ENCODE measurements around the gene GLYATL2. TPM values are rescaled to one million over a fixed set of nuclear protein-coding genes. Genes with fewer than 3 reads are reported as not detected.

Gene GLYATL2, protein sequence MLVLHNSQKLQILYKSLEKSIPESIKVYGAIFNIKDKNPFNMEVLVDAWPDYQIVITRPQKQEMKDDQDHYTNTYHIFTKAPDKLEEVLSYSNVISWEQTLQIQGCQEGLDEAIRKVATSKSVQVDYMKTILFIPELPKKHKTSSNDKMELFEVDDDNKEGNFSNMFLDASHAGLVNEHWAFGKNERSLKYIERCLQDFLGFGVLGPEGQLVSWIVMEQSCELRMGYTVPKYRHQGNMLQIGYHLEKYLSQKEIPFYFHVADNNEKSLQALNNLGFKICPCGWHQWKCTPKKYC
- total RNA-seq (not detected), total RNA-seq (0 to 0.24 (median 0) reads per million in 172 experiments)
- polyA plus RNA-seq (2013, experiment 1 of 2): 0.05 TPM
- polyA plus RNA-seq (2013, experiment 2 of 2): not detected

DNA sequence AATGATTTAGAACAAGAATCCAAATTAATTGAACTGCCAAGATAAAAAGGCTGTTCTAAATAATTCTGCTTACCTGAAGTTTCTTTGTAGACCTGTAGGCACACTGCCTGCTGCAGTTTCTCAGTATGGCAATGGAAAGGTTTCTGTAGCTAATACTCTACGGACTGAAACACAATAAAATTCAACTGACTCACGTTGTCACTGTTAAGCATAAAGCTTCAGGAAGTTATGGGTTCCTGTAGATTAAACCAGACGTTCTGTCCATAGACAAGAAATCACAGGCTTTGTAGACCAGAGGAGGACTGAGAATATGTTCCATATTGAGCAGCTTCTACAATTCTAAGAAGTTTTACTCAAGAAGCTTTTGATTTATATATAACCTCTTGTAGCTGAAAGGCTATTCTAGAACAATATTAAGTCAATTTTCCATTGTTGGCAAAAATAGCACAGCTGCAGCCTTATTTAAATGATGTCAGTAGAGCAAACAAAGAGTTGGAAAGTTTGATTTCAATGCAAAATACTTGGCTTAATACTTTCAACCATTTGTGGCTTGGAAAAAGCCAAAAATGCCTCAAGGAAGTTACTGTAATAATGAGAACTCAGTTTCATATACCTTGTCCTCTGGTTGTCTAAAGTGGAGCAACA is at the start of gene GLYATL2:
Gene GLYATL2, minus strand, starts transcription at position 344 of the 645 bp plus-strand sequence. CDS start 5,092 bp downstream, outside the sequence.
- ATAC-seq (ENCODE audit: poor library complexity) (no peak), DNase-seq (no peak)
- H3K9me3 ChIP-seq (ENCODE audit: control insufficient read depth in 1 of 2, insufficient read depth in 1 of 2, low read length in 2 of 2): no peaks in the 10 kb centered on the region
- H3K4me1 Mint-ChIP-seq (ENCODE audit: low read depth): no peaks in the 10 kb centered on the region
- no peaks in the 10 kb centered on the region for H3K9me3 Mint-ChIP-seq
- intact Hi-C loops (cut with DNase I, micrococcal nuclease): no loop called here
- no peak within 1 kb of the TSS for H3K27ac ChIP-seq (ENCODE audit: low read depth in 1 of 2, low read length in 2 of 2)
- H3K4me1 ChIP-seq (ENCODE audit: insufficient read depth, low read length): no peaks in the 10 kb centered on the region
- ChIA-PET POLR2A (no interaction called here), CTCF (no interaction called here)
- TF ChIP-seq, protein P1, sequence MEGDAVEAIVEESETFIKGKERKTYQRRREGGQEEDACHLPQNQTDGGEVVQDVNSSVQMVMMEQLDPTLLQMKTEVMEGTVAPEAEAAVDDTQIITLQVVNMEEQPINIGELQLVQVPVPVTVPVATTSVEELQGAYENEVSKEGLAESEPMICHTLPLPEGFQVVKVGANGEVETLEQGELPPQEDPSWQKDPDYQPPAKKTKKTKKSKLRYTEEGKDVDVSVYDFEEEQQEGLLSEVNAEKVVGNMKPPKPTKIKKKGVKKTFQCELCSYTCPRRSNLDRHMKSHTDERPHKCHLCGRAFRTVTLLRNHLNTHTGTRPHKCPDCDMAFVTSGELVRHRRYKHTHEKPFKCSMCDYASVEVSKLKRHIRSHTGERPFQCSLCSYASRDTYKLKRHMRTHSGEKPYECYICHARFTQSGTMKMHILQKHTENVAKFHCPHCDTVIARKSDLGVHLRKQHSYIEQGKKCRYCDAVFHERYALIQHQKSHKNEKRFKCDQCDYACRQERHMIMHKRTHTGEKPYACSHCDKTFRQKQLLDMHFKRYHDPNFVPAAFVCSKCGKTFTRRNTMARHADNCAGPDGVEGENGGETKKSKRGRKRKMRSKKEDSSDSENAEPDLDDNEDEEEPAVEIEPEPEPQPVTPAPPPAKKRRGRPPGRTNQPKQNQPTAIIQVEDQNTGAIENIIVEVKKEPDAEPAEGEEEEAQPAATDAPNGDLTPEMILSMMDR (IDR thresholded peaks at IDR 0.05): no peak
- no peak within 1 kb of the TSS for H3K4me3 Mint-ChIP-seq
- peaks cover 17% of the 10 kb centered on the region for H3K27me3 Mint-ChIP-seq
- no peaks in the 10 kb centered on the region for H3K36me3 ChIP-seq (ENCODE audit: insufficient read depth, low read length)
- H3K27ac Mint-ChIP-seq: no peak within 1 kb of the TSS
- no peaks in the 10 kb centered on the region for H3K36me3 Mint-ChIP-seq (ENCODE audit: low read depth)
- no peaks in the 10 kb centered on the region for H3K27me3 ChIP-seq (ENCODE audit: control insufficient read depth in 1 of 2, insufficient read depth in 2 of 2, low read length in 2 of 2)
- no peak within 1 kb of the TSS for H3K4me3 ChIP-seq (ENCODE audit: low read length)

DNA sequence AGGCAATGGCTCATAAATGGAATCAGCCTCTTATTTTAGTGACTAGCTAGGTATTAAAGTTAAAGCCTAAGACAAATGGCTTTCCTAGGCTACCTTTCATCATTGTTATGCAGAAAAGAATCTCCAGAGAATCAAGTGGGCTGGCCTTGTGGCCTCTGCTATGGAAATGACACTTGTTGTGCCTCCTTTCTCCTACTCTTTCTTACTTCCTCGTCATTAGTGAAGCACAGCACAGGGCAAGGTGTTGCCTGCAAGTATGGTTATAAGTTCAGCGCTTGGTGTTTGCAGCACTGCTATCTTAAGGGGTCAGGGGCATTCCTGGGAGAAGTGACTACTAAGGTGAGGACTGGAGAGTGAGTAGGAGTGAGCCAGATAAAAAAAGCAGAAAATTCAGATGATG is 49.4 kb upstream of the GLYATL2 start:
- intact Hi-C loops (cut with DNase I, micrococcal nuclease): no loop called here
- H3K36me3 Mint-ChIP-seq (ENCODE audit: low read depth): no peaks in the 10 kb centered on the region
- DNase-seq: no peak
- ChIA-PET POLR2A (no interaction called here), CTCF (no interaction called here)
- Histone ChIP-seq H3K4me3 (ENCODE audit: low read length) (no peak overlapping the region), H3K4me1 (ENCODE audit: insufficient read depth, low read length) (no peaks in the 10 kb centered on the region), H3K27ac (ENCODE audit: low read depth in 1 of 2, low read length in 2 of 2) (no peak overlapping the region), H3K27me3 (ENCODE audit: control insufficient read depth in 1 of 2, insufficient read depth in 2 of 2, low read length in 2 of 2) (peaks cover 0 to 4% of the 10 kb centered on the region in 2 experiments), H3K9me3 (ENCODE audit: control insufficient read depth in 1 of 2, insufficient read depth in 1 of 2, low read length in 2 of 2) (no peaks in the 10 kb centered on the region), H3K36me3 (ENCODE audit: insufficient read depth, low read length) (no peaks in the 10 kb centered on the region)
- H3K9me3 Mint-ChIP-seq: no peaks in the 10 kb centered on the region
- no peak overlapping the region for H3K4me3 Mint-ChIP-seq
- TF ChIP-seq, protein P1 (IDR thresholded peaks at IDR 0.05): no peak
- no peaks in the 10 kb centered on the region for H3K4me1 Mint-ChIP-seq (ENCODE audit: low read depth)
- no peak for ATAC-seq (ENCODE audit: poor library complexity)
- no peak overlapping the region for H3K27ac Mint-ChIP-seq
- peaks cover 21% of the 10 kb centered on the region for H3K27me3 Mint-ChIP-seq

DNA sequence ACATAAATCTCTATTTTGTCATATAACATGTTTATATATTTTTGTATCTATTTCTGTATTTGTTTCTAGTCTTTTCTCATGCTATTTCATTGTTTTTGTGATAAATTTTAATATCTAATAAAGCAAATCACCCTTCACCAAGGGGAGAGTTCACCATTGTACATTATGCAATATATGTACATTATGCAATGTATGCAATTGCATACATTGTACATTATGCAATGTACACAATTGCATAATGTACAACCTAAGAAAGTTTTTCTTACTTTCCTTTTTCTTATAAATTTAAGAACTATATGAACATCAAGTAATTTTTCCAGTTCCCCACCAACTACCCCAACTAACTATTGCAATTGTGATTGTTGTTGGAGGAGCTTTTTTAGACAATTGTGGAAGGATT is 44.1 kb upstream of the GLYATL2 start:
- H3K9me3 Mint-ChIP-seq: no peaks in the 10 kb centered on the region
- H3K27ac Mint-ChIP-seq: no peak overlapping the region
- H3K27me3 Mint-ChIP-seq: peaks cover 23% of the 10 kb centered on the region
- POLR2A ChIA-PET: no interaction called here
- peaks cover 0 to 4% of the 10 kb centered on the region in 2 experiments for H3K27me3 ChIP-seq (ENCODE audit: control insufficient read depth in 1 of 2, insufficient read depth in 2 of 2, low read length in 2 of 2)
- H3K4me1 Mint-ChIP-seq (ENCODE audit: low read depth): no peaks in the 10 kb centered on the region
- H3K36me3 ChIP-seq (ENCODE audit: insufficient read depth, low read length): no peaks in the 10 kb centered on the region
- no peak overlapping the region for H3K4me3 Mint-ChIP-seq
- ATAC-seq (ENCODE audit: poor library complexity): no peak
- H3K36me3 Mint-ChIP-seq (ENCODE audit: low read depth): no peaks in the 10 kb centered on the region
- CTCF ChIA-PET: no interaction called here
- no peak overlapping the region for H3K27ac ChIP-seq (ENCODE audit: low read depth in 1 of 2, low read length in 2 of 2)
- TF ChIP-seq, protein P1 (IDR thresholded peaks at IDR 0.05): no peak
- no peaks in the 10 kb centered on the region for H3K9me3 ChIP-seq (ENCODE audit: control insufficient read depth in 1 of 2, insufficient read depth in 1 of 2, low read length in 2 of 2)
- DNase-seq: no peak
- intact Hi-C loops (cut with DNase I, micrococcal nuclease): no loop called here
- no peaks in the 10 kb centered on the region for H3K4me1 ChIP-seq (ENCODE audit: insufficient read depth, low read length)
- no peak overlapping the region for H3K4me3 ChIP-seq (ENCODE audit: low read length)

Measured in CD4-positive, alpha-beta T cell (primary cell).